Eye (tissue), 1 donor: ENCODE results near the gene RHOXF2B.
"Not testable (repeated sequence)": the region's sequence is repeated elsewhere in the genome, so short reads cannot be mapped to it uniquely, and the experiment has no call there.

Source experiments
- DNase-seq: peaks from one replicate; pipeline ENCODE4 v3.0.0-alpha.2; 2015

RHOXF2B gene

GRCh38 chrX:120077590-120077989, at the start of gene RHOXF2B:
Gene RHOXF2B, minus strand, starts transcription at chrX:120077690. Its CDS starts 138 bp downstream, at chrX:120077552.
- not testable (repeated sequence) for DNase-seq

GRCh38 chrX:120125444-120125843, 48.0 kb upstream of the RHOXF2B start:
- no peak for DNase-seq

GRCh38 chrX:120120223-120120622, 42.7 kb upstream of the RHOXF2B start:
- DNase-seq, result no peak

GRCh38 chrX:120115438-120115963, 38.0 kb upstream of the RHOXF2B start, which contains the start of gene RHOXF1:
Gene RHOXF1, minus strand, starts transcription at chrX:120115913. Its CDS starts 51 bp downstream, at chrX:120115862.
- DNase-seq, result no peak

GRCh38 chrX:120111611-120112010, 34.1 kb upstream of the RHOXF2B start:
- no peak for DNase-seq

- DNase-seq, result no peak
Measured at GRCh38 chrX:120109378-120109777, 31.9 kb upstream of the RHOXF2B start.

GRCh38 chrX:120104707-120105106, 27.2 kb upstream of the RHOXF2B start:
- not testable (repeated sequence) for DNase-seq

- not testable (repeated sequence) for DNase-seq
Measured at GRCh38 chrX:120101057-120101456, 23.6 kb upstream of the RHOXF2B start.

- DNase-seq, result no peak
Measured at GRCh38 chrX:120090208-120090607, 12.7 kb upstream of the RHOXF2B start.

DNA sequence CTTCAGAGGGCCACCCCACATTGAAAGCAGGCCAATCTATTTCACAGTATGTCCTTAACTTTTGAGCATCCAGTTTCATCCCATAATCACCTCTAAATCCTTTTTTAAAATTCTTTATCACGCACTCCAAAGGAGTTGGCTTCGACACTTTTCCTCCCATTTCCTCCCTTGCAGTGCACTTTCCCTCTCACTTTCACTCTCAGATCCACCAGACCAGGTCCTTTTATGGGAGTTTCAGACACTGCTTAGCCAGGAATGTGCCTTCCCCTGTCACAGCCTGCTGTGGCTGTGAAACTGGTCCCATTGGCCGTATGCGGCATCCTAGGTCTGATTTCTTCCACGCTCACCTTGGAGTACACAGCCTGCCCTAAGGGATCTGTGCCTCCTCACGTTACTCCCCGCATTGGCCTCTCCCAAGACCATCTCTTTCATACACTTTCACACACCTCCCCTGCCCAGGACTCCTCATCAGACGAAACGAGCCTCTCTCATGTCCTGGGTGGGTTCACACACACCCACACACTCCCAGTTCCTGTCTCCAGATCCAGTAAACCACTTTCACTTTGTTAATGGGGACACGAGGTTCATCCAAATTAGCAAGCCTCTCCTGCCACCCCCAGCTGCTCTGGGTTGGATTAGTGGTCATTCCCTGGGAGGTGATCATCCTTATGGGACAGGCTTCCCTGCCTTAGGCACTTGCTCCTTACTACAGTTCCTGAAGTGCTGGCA, 10.0 kb upstream of the RHOXF2B start:
- no peak for DNase-seq

- not testable (repeated sequence) for DNase-seq
Measured at GRCh38 chrX:120085553-120086185, 8.2 kb upstream of the RHOXF2B start.

GRCh38 chrX:120066169-120066568, 11.3 kb downstream of the RHOXF2B start:
- DNase-seq, result not testable (repeated sequence)

- DNase-seq, result not testable (repeated sequence)
Measured at GRCh38 chrX:120042712-120043111, 34.8 kb downstream of the RHOXF2B start.

- DNase-seq, result not testable (repeated sequence)
Measured at GRCh38 chrX:120042247-120042646, 35.2 kb downstream of the RHOXF2B start.

DNA sequence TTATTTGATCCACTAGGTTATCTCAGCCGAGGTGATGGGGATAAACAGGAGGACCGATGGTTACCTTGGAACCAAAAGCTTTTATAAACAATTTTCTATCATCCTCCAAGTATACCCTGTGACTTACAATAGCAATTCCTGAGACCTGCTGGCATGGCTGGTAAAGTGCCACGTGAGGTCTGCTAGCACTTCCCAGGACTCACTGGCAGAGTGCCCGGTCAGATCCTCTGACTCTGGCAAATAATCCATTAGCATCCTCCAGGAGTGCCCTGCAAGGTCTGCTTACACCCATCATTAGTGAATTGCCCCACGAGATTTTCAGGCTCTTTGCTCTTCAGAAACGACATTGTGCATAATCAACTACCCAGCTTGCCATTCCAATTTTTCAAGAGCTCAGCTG, 37.3 kb downstream of the RHOXF2B start:
- not testable (repeated sequence) for DNase-seq

GRCh38 chrX:120039087-120039733, 38.3 kb downstream of the RHOXF2B start:
- not testable (repeated sequence) for DNase-seq

- no peak for DNase-seq
Measured at GRCh38 chrX:120036704-120037103, 40.8 kb downstream of the RHOXF2B start.

GRCh38 chrX:120035522-120036309, 41.8 kb downstream of the RHOXF2B start:
- DNase-seq, result not testable (repeated sequence)

DNA sequence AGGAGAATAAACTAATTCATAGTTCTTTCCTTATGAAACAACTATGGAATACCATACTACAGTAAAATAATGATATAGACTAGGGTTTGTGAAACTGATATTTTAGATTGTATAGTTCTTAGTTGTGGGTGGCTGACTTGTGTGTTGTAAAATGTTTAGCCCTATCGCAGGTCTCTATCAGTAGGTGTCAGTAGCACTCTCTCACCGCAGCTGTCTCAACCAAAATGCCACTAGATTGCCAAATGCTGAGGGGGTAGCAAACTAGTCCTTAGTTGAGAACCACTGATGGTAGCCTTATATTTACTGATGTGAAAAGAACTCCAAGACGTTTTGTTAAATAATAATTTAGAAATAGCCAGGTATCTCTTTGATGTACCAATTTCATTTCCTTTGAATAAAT, 48.1 kb downstream of the RHOXF2B start:
- no peak for DNase-seq

GRCh38 chrX:120023259-120023658, 54.2 kb downstream of the RHOXF2B start:
- no peak for DNase-seq

DNA sequence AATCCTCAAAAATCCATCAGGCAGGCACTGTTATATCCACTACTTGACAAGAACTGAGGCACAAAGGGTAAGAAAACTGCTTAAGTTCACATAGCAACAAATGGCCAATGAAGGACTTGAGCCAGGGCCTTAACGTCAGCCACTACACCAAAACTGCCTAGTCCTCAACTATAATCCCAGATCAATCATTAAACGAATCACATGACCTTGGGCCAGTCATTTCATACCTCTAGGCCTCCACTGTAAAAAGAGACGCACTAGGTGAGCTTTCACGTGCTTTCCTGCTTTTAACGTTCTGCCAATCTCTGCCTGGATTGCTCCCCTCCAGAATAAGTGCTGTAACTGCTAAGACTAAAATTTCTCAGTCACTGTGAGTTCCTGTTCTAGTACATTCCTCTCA, 54.7 kb downstream of the RHOXF2B start:
- no peak for DNase-seq
